Testis (tissue), 3 donors: Measurements from ENCODE around the gene IGFBP6. TPM values are rescaled to one million over a fixed set of nuclear protein-coding genes. Genes with fewer than 3 reads are reported as not detected.
A peak's percentile ranks its signal among the peaks of the same experiment; 100 is the strongest.

ENCODE experiments used
- DNase-seq: peaks from one replicate; pipeline ENCODE4 v3.0.0-alpha.2; 2019
- H3K27ac ChIP-seq, 2 donors: fragments of 200-600 bp; sonication (generic); one replicate each; pipeline ENCODE4 v1.5.1; 2019
- H3K27me3 ChIP-seq: fragments of 200-600 bp; sonication (generic); one replicate; pipeline ENCODE4 v1.5.1; 2019
- H3K36me3 ChIP-seq: fragments of 200-600 bp; sonication (generic); one replicate; pipeline ENCODE4 v1.5.1; 2017; ENCODE audit warnings: low read depth; ENCODE audit errors: missing control alignments
- H3K4me1 ChIP-seq: fragments of 200-600 bp; sonication (generic); one replicate; pipeline ENCODE4 v1.5.1; 2019
- H3K4me3 ChIP-seq, 2 donors: fragments of 200-600 bp; sonication (generic); one replicate each; pipeline ENCODE4 v1.5.1; 2017 to 2019
- H3K9me3 ChIP-seq: fragments of 200-600 bp; sonication (generic); one replicate; pipeline ENCODE4 v1.5.1; 2017
- POLR2A ChIP-seq: fragments of 450-650 bp; IDR thresholded peaks from one replicate; pipeline ENCODE4 v1.6.1; 2017; ENCODE audit warnings: antibody characterized with exemption, mild to moderate bottlenecking, moderate library complexity
- WGBS, 2 donors: methylation state at CpG; one replicate each; pipeline ENCODE4 v1.1.5; 2018; 5-methylcytosine and 5-hydroxymethylcytosine counted together
- intact Hi-C: fragments of 100-400 bp; cut with DNase I; formaldehyde crosslinking; loops from one replicate; pipeline ENCODE4 v1.15.1; 2023; ENCODE audit warnings: low total_unique reads
- polyA plus RNA-seq: library from polyadenylated mRNA; stranded (reverse); fragments of 350-450 nt; fragmentation: Illumina TruSeq; extraction: RNeasy Lipid Tissue Mini Kit (QIAGEN cat#74804); gene quantifications from one replicate; pipeline ENCODE4 v1.2.3, GENCODE V29; 2014; ENCODE audit warnings: low read depth, low replicate concordance; ENCODE audit not compliant: insufficient read depth
- total RNA-seq, 2 donors: library from RNA; depleted of rRNA; stranded (reverse); fragments of >200 nt; gene quantifications; one replicate each; pipeline ENCODE4 v1.2.3, GENCODE V29; 2016
- TF ChIP-seq, protein P1 (sequence below), 3 experiments: fragments of 450-650 bp in 2 of 3; fragments of 200-600 bp in 1 of 3; sonication (generic) in 1 of 3; IDR thresholded peaks; one replicate each; pipeline ENCODE4 v1.5.1; 2016 to 2019; ENCODE audit warnings: antibody characterized with exemption in 3 of 3, mild to moderate bottlenecking in 2 of 3, moderate library complexity in 1 of 3

IGFBP6 gene
- total and polyA plus RNA-seq, 3 donors from 2014 or later, result 121 to 261 (median 185) TPM

DNA sequence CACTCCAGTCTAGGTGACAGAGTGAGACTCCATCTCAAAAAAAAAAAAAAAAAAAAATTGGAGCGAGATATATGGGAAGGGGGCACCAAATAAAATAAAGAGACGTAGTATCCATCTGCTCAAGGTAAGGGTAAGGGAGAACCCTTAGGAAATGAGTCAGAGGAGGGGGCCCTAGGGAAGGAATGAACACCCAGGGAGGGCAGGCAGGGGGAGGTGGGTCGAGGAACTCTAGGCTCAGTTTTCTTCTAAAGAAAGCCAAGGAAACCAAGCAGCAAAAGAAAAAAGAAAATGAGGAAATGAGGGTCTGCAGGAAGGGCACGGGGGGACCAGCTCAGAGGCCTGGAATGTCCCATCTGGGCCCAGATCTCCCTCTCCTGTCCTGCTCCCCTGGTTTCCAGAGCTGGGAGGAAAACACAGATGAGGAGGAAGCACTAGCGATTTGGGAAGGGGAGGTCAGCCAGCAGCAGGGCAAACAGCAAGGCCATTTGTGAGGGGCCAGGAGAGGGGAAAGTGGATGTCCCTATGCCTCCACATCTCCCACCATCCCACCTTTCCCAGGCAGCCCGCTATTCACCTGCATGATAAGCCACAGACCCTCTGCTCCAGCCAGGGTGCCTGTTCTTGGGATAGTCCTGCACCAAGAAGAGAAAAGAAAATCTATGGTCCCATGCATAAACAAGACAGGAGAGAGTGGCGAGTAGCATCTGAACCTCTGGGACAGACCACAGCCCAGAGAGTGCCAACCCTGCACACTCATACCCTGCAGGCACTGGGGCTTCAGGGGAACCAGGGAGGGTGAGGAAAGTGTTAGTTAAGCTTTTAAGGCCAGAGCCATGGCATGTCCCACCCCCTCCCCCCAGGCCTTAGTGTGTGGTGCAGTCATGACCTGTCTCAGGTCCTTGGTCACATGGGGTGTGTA, 30.1 kb upstream of the IGFBP6 start:
- TF ChIP-seq, protein P1, sequence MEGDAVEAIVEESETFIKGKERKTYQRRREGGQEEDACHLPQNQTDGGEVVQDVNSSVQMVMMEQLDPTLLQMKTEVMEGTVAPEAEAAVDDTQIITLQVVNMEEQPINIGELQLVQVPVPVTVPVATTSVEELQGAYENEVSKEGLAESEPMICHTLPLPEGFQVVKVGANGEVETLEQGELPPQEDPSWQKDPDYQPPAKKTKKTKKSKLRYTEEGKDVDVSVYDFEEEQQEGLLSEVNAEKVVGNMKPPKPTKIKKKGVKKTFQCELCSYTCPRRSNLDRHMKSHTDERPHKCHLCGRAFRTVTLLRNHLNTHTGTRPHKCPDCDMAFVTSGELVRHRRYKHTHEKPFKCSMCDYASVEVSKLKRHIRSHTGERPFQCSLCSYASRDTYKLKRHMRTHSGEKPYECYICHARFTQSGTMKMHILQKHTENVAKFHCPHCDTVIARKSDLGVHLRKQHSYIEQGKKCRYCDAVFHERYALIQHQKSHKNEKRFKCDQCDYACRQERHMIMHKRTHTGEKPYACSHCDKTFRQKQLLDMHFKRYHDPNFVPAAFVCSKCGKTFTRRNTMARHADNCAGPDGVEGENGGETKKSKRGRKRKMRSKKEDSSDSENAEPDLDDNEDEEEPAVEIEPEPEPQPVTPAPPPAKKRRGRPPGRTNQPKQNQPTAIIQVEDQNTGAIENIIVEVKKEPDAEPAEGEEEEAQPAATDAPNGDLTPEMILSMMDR (IDR thresholded peaks at IDR 0.05), result no peak
- no peak for TF ChIP-seq POLR2A
- Histone ChIP-seq H3K4me3 (no peak overlapping the region), H3K9me3 (no peaks in the 10 kb centered on the region), H3K27ac (peak overlapping the region; percentile 50 to 86), H3K36me3 (no peaks in the 10 kb centered on the region), H3K27me3 (no peaks in the 10 kb centered on the region), H3K4me1 (peaks cover 87% of the 10 kb centered on the region)
- WGBS, 2 donors, result 69 to 75% methylated on average over 6 to 7 of the region's 7 CpGs
- intact Hi-C loops, result no loop called here
- DNase-seq, result no peak

DNA sequence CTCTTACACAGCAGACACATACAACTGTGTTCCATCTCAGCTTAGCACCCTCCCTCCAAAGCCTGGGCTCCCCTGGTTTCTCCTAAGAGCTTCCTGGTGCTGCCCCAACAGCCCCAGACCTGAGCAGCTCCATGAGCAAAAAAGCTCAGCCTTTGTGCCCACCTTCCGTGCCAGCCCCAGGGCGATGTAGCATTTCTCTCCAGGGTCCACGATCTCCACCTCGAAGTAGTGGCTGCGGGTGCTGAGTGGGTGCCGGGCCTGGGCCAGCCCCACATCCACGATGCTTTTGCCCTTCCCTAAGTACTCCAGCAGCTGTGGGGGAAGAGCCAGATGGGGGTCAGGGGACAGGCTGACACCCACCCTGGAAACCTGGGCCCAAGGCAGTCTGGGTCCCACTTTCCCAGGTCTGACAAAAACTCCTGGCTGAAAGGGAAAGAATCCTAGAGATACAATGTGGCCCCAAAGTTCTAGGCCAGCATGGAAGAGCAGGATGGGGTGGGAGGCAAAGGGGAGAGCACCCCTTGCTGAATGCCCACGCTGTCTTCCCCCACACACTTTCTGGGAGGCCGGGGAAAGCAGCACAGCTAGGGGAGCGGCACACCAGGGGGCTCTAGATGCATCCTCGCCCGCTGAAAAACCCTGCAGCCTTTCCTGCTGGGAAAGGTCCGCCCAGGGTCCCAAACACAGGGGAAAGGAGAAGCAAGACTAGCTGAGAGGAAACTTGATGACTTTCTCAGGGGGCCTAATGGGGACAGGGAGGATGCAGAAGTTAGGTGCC, 29.3 kb upstream of the IGFBP6 start:
- no peaks in the 10 kb centered on the region for H3K27me3 ChIP-seq
- 63 to 73% methylated on average over 13 of the region's 13 CpGs for WGBS, 2 donors
- no peaks in the 10 kb centered on the region for H3K36me3 ChIP-seq

DNA sequence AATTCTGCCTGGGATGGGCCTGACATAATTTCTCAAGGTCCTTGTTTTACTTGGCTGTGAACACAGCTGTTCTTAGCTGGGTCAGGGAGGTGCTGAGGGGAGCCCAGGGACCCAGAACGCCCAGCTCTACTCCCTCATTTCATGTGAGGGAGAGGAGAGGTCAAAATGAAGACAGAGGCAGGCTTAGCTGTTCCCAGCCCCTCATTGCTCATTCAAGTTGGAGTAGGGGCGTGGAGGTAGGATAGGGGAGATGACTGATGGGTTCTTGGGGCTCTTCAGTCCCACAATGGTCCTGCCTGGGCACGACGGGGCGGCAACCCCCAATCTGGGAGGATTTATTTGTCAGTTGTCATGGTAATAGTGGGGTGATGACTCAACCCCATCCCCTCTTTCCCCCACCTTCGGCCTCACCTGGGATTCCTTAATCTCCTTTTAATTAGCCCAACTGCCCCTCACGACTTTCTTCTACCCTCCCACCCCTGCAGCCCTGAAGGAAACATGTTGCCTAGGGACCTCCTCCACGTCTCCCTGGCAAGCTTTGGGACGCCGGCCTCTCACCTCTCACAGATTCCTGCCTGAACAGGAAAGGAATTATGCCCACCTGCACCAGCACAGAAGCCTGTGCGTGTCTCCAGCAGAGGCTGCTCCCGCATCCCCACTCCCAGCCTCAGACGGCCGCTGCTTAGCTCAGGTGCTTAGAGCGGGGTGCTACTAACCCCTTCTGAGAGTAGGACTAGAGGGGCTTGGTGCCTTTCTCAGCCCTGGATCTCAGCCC, 28.5 kb upstream of the IGFBP6 start:
- intact Hi-C loops, result no loop called here
- no peak for DNase-seq
- 56 to 57% methylated on average over 15 of the region's 15 CpGs for WGBS, 2 donors

More for the DNA sequence above, 29.3 kb upstream of the IGFBP6 start:
- DNase-seq, result no peak
- intact Hi-C loops, result no loop called here
- no peak for TF ChIP-seq POLR2A
- TF ChIP-seq, protein P1 (IDR thresholded peaks at IDR 0.05), result no peak
- no peaks in the 10 kb centered on the region for H3K9me3 ChIP-seq
- no peak overlapping the region for H3K4me3 ChIP-seq
- H3K4me1 ChIP-seq, result peaks cover 87% of the 10 kb centered on the region
- peak overlapping the region; percentile 50 to 60 for H3K27ac ChIP-seq

More for the DNA sequence above, 28.5 kb upstream of the IGFBP6 start:
- Histone ChIP-seq H3K9me3 (no peaks in the 10 kb centered on the region), H3K4me1 (peaks cover 81% of the 10 kb centered on the region), H3K27me3 (no peaks in the 10 kb centered on the region), H3K36me3 (no peaks in the 10 kb centered on the region), H3K27ac (peak overlapping the region; percentile 51 to 60), H3K4me3 (no peak overlapping the region)
- TF ChIP-seq, protein P1 (IDR thresholded peaks at IDR 0.05), result no peak
